OCI-LY7 (cell line): ENCODE data around the gene CHN1. TPM values are rescaled to one million over a fixed set of nuclear protein-coding genes. Genes with fewer than 3 reads are reported as not detected.

Source experiments
- BruUV-seq: library from RNA; stranded (reverse); fragments of 400-500 nt; replicated peaks from 2 replicates; lab custom pipeline; 2021; lab: Mats Ljungman, UMichigan
- CTCF ChIA-PET: fragments of 300-600 bp; sonication (Branson Sonifier 250); formaldehyde crosslinking; loops from one replicate; lab custom pipeline; 2022; ENCODE audit warnings: antibody characterized with exemption; ENCODE audit not compliant: unreplicated experiment; lab: Charles Lee
- POLR2A ChIA-PET: fragments of 300-600 bp; sonication (Branson Sonifier 250); formaldehyde crosslinking; loops from one replicate; lab custom pipeline; 2022; ENCODE audit warnings: antibody characterized with exemption; lab: Charles Lee
- DNase-seq: peaks from one replicate; pipeline ENCODE4 v3.0.0-alpha.2; 2015; ENCODE audit warnings: low spot score
- H2AFZ ChIP-seq: fragments of 200-600 bp; sonication (generic), shearing (Covaris generic); 2 replicates; pipeline ENCODE4 v1.6.1; 2014; ENCODE audit warnings: mild to moderate bottlenecking, antibody characterized with exemption, low read length, moderate library complexity
- H3K27ac ChIP-seq: fragments of 200-600 bp; sonication (generic); 2 replicates; pipeline ENCODE4 v1.5.1; 2014; ENCODE audit warnings: mixed run types, low read depth, mild to moderate bottlenecking, moderate library complexity, low read length, inconsistent platforms; ENCODE audit not compliant: poor library complexity, severe bottlenecking
- H3K36me3 ChIP-seq: fragments of 200-600 bp; sonication (generic); 2 replicates; pipeline ENCODE4 v1.6.1; 2014; ENCODE audit warnings: mild to moderate bottlenecking, antibody characterized with exemption, low read length, moderate library complexity, mixed read lengths; ENCODE audit not compliant: insufficient read depth
- H3K4me1 ChIP-seq: fragments of 200-600 bp; sonication (generic); 2 replicates; pipeline ENCODE4 v1.5.1; 2014; ENCODE audit warnings: mild to moderate bottlenecking, low read length; ENCODE audit not compliant: insufficient read depth, poor library complexity, severe bottlenecking
- H3K4me2 ChIP-seq: fragments of 200-600 bp; sonication (generic); 2 replicates; pipeline ENCODE4 v1.6.1; 2014; ENCODE audit warnings: mild to moderate bottlenecking, low read length
- H3K4me3 ChIP-seq: fragments of 200-600 bp; sonication (generic); 2 replicates; pipeline ENCODE4 v1.5.1; 2014; ENCODE audit warnings: mild to moderate bottlenecking, low read depth, low read length; ENCODE audit not compliant: poor library complexity, severe bottlenecking
- H3K79me2 ChIP-seq: fragments of 200-600 bp; sonication (generic); 2 replicates; pipeline ENCODE4 v1.6.1; 2016; ENCODE audit warnings: low read depth, mild to moderate bottlenecking, low read length, moderate library complexity, mixed read lengths; ENCODE audit not compliant: insufficient read depth
- H3K9me2 ChIP-seq: fragments of 200-600 bp; sonication (generic); 2 replicates; pipeline ENCODE4 v1.6.1; 2016; ENCODE audit warnings: mild to moderate bottlenecking, low read length, mixed read lengths; ENCODE audit not compliant: insufficient read depth
- H3K9me3 ChIP-seq: fragments of 200-600 bp; sonication (generic); 2 replicates; pipeline ENCODE4 v1.6.1; 2014; ENCODE audit warnings: mild to moderate bottlenecking, mixed run types, low read length, mixed read lengths
- H4K20me1 ChIP-seq: fragments of 200-600 bp; sonication (generic); 2 replicates; pipeline ENCODE4 v1.6.1; 2014; ENCODE audit warnings: mild to moderate bottlenecking, antibody characterized with exemption, low read length, moderate library complexity, mixed read lengths; ENCODE audit not compliant: insufficient read depth
- CTCF ChIP-seq: fragments of 200-600 bp; sonication (generic); conservative IDR thresholded peaks from 2 replicates; pipeline ENCODE4 v1.5.1; 2014; ENCODE audit warnings: mild to moderate bottlenecking, antibody characterized with exemption, low read length, moderate library complexity, mixed read lengths
- EZH2phosphoT487 ChIP-seq: fragments of 200-600 bp; sonication (generic); IDR thresholded peaks from 2 replicates; pipeline ENCODE4 v1.6.1; 2018; ENCODE audit warnings: low read depth, borderline replicate concordance, mild to moderate bottlenecking, mixed run types, antibody characterized with exemption, low read length, moderate library complexity, mixed read lengths
- intact Hi-C: fragments of 100-400 bp; cut with micrococcal nuclease; formaldehyde crosslinking; loops from one replicate; pipeline ENCODE4 v1.10.0; 2022; ENCODE audit not compliant: unreplicated experiment
- total RNA-seq, 2 experiments: library from RNA; depleted of rRNA in 1 of 2; stranded (reverse); fragments of >200 nt in 1 of 2; shearing (Covaris generic) in 1 of 2; gene quantifications; 2 replicates each; pipeline ENCODE4 v1.2.3, GENCODE V29; 2014 to 2022

CHN1 gene
- total RNA-seq, 2 experiments from 2014 or later, result 0.44 TPM; not detected in 1

GRCh38 chr2:174892546-174892945 lies 112.6 kb downstream of the CHN1 start:
- Histone ChIP-seq H3K9me2 (no peaks in the 10 kb centered on the region), H3K9me3 (no peaks in the 10 kb centered on the region), H3K27ac (no peak overlapping the region), H2AFZ (no peak overlapping the region), H3K4me1 (no peaks in the 10 kb centered on the region), H3K4me2 (no peak overlapping the region), H3K4me3 (no peak overlapping the region), H3K79me2 (no peaks in the 10 kb centered on the region), H3K36me3 (no peaks in the 10 kb centered on the region), H4K20me1 (no peaks in the 10 kb centered on the region)
- intact Hi-C loops, result no loop called here
- BruUV-seq, result no TSS peak
- TF ChIP-seq EZH2phosphoT487 (no peak), CTCF (no peak)
- ChIA-PET CTCF (no interaction called here), POLR2A (interaction anchor here (0.5 kb wide), 1 partner anchor 1921 kb away, joined by 3 read pairs; no protein-coding TSS in a partner anchor)
- DNase-seq, result no peak

GRCh38 chr2:174888646-174889271 lies 116.4 kb downstream of the CHN1 start:
- Histone ChIP-seq H3K9me2 (no peaks in the 10 kb centered on the region), H2AFZ (no peak overlapping the region), H3K4me1 (no peaks in the 10 kb centered on the region), H3K27ac (no peak overlapping the region), H3K36me3 (no peaks in the 10 kb centered on the region), H3K4me3 (no peak overlapping the region), H3K9me3 (no peaks in the 10 kb centered on the region), H4K20me1 (no peaks in the 10 kb centered on the region), H3K79me2 (no peaks in the 10 kb centered on the region), H3K4me2 (no peak overlapping the region)
- no TSS peak for BruUV-seq
- POLR2A ChIA-PET, result interaction anchor here (1.3 kb wide), 1 partner anchor 23 kb away, joined by 3 read pairs; no protein-coding TSS in a partner anchor
- no peak for DNase-seq
- TF ChIP-seq EZH2phosphoT487 (no peak), CTCF (no peak)
- intact Hi-C loops, result no loop called here
- CTCF ChIA-PET, result no interaction called here

- no peaks in the 10 kb centered on the region for H3K79me2 ChIP-seq
- H2AFZ ChIP-seq, result no peak overlapping the region
- no peaks in the 10 kb centered on the region for H3K9me3 ChIP-seq
- no peak overlapping the region for H3K4me3 ChIP-seq
- H3K36me3 ChIP-seq, result no peaks in the 10 kb centered on the region
- H3K9me2 ChIP-seq, result no peaks in the 10 kb centered on the region
- H3K4me2 ChIP-seq, result no peak overlapping the region
- intact Hi-C loops, result no loop called here
- no peak overlapping the region for H3K27ac ChIP-seq
- no peak for DNase-seq
- BruUV-seq, result no TSS peak
- H4K20me1 ChIP-seq, result no peaks in the 10 kb centered on the region
- no peaks in the 10 kb centered on the region for H3K4me1 ChIP-seq
- TF ChIP-seq CTCF (no peak), EZH2phosphoT487 (no peak)
- POLR2A ChIA-PET, result no interaction called here
- CTCF ChIA-PET, result no interaction called here
Observed at GRCh38 chr2:174888146-174888545, 117.0 kb downstream of the CHN1 start.
